ENCODE data around the gene DOCK4.

GRCh38 chr7:111931958-111932357, 274.2 kb downstream of the DOCK4 start:
- TF ChIP-seq, protein P1, sequence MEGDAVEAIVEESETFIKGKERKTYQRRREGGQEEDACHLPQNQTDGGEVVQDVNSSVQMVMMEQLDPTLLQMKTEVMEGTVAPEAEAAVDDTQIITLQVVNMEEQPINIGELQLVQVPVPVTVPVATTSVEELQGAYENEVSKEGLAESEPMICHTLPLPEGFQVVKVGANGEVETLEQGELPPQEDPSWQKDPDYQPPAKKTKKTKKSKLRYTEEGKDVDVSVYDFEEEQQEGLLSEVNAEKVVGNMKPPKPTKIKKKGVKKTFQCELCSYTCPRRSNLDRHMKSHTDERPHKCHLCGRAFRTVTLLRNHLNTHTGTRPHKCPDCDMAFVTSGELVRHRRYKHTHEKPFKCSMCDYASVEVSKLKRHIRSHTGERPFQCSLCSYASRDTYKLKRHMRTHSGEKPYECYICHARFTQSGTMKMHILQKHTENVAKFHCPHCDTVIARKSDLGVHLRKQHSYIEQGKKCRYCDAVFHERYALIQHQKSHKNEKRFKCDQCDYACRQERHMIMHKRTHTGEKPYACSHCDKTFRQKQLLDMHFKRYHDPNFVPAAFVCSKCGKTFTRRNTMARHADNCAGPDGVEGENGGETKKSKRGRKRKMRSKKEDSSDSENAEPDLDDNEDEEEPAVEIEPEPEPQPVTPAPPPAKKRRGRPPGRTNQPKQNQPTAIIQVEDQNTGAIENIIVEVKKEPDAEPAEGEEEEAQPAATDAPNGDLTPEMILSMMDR (IDR thresholded peaks at IDR 0.05; ENCODE audit: control extremely low read depth in 1 of 3, insufficient read depth in 1 of 3, low read depth in 1 of 3, low read length in 3 of 3), result no peak
- TF ChIP-seq MAFK (IDR thresholded peaks at IDR 0.05; ENCODE audit: low read depth, low read length), result no peak

All from H1 (cell line).